ENCODE measurements around the gene TEKT1.
"Not testable (repeated sequence)": the region's sequence is repeated elsewhere in the genome, so short reads cannot be mapped to it uniquely, and the experiment has no call there.

TEKT1 gene

DNA sequence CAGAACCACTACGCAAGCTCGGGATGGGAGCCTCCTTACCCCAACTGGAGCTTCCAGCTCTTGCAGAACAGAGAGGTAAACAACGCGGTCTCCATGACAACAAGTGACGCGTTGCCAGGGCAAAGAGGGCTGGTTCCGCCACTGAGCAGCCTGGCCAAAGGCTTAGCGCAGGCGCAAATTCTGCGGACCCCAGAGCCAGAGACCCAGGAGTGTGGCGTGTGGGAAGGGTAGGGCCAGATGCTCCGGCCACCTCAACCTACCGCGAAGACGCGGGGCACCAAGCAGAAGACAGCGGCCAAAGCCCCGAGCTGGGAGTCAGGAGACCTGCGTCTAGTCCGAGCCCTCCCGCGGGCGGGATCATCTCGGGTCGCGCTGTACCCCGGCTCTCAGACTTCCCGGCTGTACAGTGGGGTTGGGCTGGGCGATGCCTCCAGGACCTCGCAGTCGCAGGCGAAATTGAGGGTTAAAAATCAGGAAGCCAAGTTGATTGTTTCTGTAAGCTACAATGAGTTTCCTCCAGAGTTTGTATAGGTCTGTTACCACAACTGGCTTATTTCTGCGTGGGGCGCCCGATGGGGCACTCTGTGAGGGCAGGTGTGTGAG, at the start of gene TEKT1:
Gene TEKT1 (minus strand): TSS at position 69 of the 603 bp plus-strand sequence. CDS start 1,353 bp downstream, outside the sequence.
- ATAC-seq (peak; percentile 86), DNase-seq (peak; percentile 58)

DNA sequence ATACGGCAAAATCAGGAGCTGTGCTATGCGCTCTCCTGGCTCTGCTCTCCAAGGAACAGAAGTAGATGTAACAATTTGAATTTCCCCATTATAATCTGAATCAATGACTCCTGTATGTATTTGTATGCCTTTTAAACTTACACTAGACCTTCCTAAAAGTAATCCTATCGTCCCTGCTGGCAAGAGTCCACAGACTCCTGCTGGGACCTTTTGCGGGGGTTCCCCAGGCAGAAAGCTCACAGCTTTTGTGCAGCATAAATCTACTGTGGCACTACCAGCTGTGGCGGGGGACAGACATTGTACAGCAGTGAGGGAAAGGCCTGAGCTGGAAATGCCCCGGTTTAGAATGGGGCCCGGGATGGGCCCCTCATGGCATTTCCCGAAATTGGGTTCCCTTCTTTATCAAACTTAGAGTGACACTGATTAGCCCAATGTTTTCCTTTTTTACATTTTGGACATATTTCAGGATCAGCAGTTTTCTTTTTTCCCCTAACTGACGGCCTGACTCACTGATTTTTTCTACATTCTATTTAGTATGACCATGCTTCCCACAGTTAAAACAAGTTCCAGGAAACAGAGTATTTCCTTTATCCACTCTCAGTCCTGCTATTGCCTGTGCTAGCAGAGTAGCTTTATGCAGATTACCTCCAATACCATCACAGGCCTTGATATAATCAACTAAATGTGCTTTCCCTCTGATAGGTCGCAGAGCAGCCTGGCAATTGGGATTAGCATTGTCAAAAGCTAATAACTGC, 47.9 kb upstream of the TEKT1 start:
- DNase-seq, ATAC-seq: not testable (repeated sequence)

DNA sequence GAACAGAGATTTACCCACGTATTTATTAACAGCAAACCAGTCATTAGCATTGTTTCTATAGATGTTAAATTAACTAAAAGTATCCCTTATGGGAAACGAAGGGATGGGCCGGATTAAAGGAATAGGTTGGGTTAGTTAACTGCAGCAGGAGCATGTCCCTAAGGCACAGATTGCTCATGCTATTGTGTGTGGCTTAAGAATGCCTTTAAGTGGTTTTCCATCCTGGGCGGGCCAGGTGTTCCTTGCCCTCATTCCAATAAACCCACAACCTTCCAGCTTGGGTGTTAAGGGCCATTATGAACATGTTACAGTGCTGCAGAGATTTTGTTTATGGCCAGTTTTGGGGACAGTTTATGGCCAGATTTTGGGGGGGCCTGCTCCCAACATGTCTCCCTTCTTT, 43.7 kb upstream of the TEKT1 start:
- ATAC-seq, DNase-seq: not testable (repeated sequence)

DNA sequence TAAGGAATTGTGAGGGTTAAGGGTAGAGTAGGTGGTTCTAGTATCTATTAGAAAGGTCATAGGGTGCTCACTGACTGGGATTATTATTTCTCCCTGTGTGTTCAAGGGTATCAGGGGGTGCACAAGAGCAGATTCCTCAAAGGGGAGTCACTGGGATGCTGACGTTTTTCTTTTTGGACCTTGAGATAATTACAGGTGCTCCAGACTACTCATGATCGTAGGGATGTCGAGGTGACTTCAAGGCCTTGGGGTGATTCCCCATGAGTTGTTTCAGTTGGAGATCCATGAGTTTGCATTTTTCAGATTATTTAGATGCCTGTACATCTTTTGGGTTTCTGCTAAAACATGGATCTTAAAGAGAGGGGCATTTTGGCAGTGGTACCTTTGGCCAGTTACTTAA, 41.4 kb upstream of the TEKT1 start:
- DNase-seq (no peak), ATAC-seq (no peak)

DNA sequence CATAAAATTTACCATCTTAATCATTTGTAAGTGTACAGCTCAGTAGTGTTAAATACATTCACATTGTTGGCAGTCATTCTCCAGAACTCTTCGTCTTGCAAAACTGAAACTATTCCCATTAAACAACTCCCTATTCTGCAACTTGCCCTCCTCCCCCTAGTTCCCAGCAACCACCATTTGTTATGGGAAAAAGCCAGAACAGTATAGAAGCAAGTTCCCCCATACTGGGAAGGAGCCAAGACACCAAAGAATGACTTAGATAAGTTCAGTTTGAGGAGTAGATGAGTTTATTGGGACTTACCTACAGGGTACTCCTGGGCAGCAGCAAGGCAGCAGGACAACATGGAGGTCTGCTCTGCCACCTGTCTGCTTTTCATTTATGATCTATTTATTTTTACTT, 39.3 kb upstream of the TEKT1 start:
- DNase-seq (no peak), ATAC-seq (no peak)

DNA sequence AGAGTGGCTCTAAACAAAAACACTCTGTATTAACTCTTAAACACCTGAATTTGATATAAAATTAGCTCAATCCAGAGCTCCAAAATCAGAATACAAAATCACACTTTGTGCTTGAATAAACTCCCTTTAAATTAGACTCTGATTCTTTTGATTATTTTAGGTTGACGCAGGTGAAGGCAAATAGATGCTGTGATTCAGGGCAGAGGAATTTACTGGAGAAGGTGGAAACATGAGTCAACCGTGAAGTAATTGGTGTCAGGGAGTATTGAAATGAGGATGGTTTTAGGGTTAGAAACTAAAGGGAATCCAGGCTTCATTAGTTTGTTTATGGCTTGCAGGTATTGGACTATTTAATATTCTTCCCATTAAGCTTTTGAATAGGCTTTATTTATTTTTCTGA, 37.1 kb upstream of the TEKT1 start:
- no peak for ATAC-seq
- no peak for DNase-seq

DNA sequence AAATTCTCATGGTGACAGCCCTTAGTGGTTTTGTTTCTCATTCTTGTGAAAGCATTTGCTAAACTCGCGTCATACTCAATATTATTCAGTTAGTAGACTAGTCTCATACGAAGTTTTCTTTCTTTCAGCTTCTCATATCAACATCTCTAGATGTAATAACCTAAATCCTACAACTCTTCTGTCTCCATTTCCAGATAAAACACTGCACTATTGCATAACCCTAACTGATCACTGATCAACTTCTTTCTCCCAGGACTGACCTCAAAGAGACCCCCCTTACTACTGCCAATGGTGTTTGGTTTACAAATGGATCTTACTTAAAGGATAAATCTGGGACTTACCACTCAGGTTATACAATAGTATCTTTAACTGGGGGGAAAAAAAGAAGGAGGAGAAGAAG, 36.3 kb upstream of the TEKT1 start:
- ATAC-seq, result no peak
- DNase-seq, result no peak

DNA sequence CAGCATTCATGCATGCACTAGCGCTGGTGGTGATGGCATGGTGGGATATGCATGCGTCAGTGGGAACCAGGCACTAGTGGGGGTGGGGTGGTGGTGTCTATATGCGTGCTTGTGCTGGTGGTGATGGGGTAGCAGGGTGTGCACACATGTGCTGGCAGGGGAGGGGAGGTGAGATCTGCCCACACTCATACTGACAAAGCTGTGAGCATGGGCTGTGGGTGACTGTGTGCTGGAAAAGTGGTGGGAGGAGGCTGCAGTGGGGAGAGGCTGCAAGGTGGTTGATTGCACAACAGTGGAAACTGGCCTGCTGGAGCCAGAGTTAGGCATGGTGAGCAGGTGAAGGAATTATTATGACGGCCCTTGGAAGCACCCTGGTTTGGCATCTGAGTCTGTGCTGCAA, 31.3 kb upstream of the TEKT1 start:
- ATAC-seq, result peak; percentile 76
- DNase-seq, result peak; percentile 25

DNA sequence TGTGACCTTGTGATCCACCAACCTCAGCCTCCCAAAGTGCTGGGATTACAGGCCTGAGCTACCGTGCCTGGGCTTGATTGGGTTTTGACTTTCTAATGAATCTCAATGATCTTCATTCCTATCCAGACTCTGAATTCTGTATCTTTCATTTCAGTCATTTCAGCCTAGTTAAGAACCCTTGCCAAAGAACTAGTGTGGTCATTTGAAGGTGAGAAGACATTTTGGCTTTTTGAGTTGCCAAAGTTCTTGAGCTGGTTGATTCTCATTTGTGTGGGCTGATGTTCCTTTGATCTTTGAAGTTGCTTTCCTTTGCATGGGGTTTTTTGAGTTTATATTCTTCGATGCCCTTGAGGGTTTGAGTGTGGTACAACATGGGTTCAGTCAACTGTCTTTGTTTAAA, 30.6 kb upstream of the TEKT1 start:
- DNase-seq (no peak), ATAC-seq (peak; percentile 23)

DNA sequence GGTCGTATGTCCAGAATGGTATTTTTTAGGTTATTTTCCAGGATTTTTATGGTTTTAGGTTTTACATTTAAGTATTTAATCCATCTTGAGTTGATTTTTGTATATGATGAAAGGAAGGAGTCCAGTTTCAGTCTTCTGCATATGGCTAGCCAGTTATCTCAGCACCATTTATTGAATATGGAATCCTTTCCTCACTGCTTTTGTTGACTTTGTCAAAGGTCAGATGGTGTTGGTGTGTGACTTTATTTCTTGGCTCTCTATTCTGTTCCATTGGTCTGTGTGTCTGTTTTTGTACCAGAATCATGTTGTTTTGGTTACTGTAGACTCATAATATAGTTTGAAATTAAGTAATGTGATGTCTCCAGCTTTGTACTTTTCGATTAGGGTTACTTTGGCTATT, 26.4 kb upstream of the TEKT1 start:
- ATAC-seq, result no peak
- no peak for DNase-seq

DNA sequence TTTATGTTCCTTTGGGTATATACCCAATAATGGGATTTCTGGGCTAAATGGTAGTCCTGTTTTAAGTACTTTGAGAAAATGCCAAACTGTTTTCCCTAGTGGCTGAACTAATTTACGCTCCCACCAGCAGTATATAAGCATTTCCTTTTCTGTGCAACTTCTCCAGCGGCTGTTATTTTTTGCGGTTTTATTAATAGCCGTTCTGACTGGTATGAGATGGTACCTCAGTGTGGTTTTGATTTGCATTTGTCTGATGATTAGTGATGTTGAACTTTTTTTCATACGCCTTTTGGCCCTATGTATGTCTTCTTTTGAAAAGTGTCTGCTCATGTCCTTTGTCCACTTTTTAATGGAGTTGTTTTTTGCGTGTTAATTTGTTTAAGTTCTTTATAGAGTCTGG, 25.8 kb upstream of the TEKT1 start:
- no peak for ATAC-seq
- DNase-seq, result no peak

DNA sequence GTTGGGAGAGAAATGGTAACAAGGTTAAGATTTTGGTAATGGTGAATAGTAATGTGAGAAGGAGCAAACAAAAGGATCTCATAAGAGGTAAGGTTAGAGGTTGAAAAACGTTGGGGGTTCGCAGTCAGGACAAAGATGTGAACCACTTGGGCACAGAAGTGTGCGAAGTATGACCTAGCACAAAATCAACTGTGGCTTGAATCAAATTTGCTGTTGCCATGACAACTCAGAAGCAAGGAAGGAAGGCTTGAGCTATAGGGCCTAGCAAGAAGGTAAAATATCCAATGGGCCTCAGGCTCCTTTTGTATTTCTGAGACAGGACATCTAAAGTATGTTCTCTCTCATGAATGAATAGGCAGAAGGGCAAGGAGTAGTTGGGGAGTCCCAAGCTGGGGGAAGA, 24.5 kb upstream of the TEKT1 start:
- ATAC-seq (no peak), DNase-seq (no peak)

DNA sequence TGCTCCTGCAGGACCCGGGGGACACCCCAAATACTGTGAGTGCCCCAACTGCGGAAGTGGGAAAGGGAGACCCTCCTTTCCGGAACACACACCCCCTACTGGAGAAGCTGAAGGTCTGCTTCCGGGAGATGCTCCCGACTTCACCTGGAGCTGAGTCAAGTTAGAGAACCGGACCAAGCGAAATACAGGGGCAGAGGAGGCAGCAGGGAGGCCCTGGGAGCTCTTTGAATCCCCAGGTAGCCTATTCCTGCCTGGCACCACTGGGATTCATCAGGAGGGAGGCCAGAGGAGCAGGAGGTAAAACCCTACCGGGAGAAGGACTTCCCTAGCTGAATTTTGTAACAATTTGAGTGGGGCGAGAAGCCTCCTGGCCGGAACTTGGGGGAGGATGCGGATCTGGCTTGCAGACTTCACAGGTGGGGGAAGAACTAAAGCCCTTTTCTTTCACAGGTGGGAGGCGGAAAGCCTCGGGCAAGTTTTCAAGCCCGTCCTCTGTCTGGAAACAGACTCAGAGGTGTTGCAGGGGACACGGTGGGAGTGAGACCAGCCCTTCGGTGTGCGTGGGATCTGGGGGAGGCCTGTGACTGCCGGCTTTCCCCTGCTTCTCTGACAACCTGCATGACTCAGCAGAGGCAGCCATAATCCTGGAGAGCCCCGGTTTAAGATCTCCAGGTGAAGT, 22.4 kb upstream of the TEKT1 start:
- no peak for ATAC-seq

DNA sequence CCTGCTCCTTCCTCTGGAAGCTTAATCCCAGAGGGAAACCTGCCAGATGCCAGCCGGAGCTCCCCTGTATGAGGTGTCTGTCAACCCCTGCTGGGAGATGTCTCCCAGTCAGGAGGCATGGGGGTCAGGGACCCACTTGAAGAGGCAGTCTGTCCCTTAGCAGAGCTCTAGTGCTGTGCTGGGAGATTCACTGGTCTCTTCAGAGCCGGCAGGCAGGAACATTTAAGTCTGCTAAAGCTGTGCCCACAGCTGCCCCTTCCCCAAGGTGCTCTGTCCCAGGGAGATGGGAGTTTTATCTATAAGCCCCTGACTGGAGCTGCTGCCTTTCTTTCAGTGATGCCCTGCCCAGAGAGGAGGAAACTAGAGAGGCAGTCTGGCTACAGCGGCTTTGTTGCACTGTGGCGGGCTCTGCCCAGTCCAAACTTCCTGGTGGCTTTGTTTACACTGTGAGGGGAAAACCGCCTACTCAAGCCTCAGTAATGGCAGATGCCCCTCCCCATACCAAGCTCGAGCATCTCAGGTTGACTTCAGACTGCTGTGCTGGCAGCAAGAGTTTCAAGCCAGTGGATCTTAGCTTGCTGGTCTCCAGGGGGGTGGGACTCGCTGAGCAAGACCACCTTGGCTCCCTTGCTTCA, 17.1 kb upstream of the TEKT1 start:
- not testable (repeated sequence) for ATAC-seq

More for the DNA sequence above, 22.4 kb upstream of the TEKT1 start:
- peak; percentile 29 for DNase-seq

DNA sequence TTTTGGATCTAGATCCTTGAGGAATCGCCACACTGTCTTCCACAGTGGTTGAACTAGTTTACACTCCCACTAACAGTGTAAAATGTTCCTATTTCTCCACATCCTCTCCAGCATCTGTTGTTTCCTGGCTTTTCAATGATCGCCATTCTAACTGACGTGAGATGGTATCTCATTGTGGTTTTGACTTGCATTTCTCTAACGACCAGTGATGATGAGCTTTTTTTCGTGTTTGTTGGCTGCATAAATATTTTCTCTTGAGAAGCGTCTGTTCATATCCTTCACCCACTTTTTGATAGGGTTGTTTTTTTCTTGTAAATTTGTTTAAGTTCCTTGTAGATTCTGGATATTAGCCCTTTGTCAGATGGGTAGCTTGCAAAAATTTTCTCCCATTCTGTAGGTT, 14.6 kb upstream of the TEKT1 start:
- DNase-seq, ATAC-seq: not testable (repeated sequence)

More for the DNA sequence above, 17.1 kb upstream of the TEKT1 start:
- DNase-seq, result not testable (repeated sequence)

DNA sequence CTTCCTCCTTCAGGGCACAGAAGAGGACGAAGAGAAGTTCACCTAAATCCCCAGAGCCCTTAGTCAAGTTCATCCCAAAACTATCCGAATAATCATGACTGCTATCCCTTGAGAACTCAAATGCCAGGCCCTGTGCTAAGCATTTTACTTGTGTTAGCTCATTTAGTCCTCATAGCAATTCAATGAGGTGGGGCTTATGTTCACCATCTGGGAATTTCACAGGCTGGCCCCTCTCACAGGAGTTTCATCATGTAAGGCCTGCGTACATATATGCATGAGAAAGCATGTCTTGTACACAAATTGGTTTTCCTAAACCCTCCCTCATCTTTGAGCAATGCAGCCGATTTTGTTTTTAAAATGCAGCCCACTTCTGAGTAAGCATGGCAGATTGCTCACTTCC, 12.9 kb upstream of the TEKT1 start:
- DNase-seq, result not testable (repeated sequence)

DNA sequence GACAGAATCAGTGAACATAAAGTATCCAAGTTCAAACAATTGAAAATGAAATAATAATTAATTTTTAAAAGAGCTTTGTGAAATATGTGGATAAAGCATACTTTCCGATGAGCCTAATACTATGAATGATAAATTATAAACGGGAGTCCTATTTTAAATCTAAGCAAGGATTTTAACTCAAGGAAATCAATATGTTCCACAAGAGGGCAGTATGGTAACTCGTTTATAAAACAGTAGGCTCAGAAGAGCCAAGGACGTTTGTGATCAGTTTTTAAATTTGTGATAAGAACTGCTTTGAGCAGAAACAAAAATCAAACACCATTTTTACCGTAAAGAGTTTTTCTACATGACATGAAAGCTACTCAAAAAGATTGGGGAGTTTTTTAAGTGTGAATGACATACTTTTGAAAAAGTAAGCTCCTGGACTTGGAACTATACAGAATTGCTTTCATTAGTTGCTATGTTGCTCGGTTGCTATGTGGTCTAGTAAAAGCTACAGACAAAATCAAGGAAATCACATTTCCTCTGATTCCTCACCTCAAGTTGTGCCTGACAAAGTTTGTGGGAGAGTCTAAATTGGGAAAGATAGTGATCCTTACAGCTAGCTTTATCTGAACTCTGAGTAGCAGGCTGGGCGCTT, 11.8 kb upstream of the TEKT1 start:
- no peak for ATAC-seq

More for the DNA sequence above, 12.9 kb upstream of the TEKT1 start:
- not testable (repeated sequence) for ATAC-seq

DNA sequence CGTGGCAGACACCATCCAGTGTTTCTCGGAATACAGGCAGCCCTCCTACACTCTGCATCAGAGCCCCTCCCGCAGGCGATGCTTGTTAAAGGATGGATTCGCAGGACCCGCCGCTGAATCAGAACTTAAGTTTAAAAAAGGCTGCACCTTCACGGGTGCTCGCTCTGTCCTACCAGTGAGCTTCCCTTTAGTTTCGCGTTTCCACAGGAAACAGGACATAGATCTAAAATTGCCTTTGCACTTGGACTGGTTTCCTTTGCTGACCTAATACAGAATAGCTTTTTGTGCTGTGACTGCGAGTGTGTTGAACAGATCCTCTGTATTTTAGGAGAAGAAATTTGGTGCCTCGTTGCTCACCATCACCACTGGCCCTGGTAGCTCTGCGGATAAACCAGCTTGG, 10.2 kb upstream of the TEKT1 start:
- ATAC-seq, DNase-seq: not testable (repeated sequence)

More for the DNA sequence above, 11.8 kb upstream of the TEKT1 start:
- DNase-seq, result no peak

DNA sequence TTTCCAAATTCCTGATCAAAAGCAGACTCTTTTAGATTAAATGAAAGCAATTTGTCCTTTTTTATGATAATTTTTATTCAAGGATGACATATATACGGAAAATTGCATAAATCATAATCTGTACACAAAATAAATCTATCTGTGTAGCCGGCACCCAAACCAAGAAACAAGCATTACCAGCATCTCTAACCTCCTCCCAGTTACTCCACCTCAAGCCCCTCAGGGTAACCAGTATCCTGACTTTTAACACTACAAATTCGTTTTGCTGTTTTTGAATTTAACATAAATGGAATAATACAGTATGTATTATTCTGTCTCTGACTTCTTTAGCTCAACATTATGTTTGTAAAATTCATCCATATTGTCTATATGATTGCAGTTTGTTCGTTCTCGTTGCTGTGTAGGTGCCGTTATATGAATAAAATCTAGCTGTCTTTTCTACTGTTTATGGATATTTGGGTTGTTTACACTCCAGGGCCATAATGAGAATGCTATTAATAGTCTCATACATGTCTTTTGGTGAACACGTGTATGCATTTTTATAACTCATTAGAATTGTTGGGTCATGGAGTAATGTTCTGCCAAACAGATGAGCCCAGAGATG, 1.0 kb downstream of the TEKT1 start:
- no peak for ATAC-seq

DNA sequence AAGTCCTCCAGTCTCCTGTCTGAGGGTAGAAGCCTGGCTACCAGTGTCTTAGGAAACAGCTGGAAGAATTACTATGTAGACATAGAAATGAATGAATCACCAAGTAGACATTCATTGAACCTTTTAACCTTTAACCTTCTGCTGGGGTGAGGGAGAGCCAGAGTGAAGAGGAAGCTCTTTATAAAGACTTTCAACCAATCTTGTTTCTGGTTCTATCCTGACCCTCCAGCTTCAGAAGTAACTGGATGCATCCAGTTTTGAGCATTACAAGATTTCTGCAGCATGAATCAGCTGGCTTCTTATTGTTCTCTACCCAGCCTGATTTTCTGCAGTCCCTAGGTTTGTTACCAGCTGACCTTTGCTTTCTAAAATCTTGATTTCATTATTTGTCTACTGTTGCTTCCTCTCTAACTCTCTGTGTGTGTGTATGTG, 8.5 kb downstream of the TEKT1 start:
- DNase-seq (no peak), ATAC-seq (no peak)

More for the DNA sequence above, 1.0 kb downstream of the TEKT1 start:
- DNase-seq, result no peak

DNA sequence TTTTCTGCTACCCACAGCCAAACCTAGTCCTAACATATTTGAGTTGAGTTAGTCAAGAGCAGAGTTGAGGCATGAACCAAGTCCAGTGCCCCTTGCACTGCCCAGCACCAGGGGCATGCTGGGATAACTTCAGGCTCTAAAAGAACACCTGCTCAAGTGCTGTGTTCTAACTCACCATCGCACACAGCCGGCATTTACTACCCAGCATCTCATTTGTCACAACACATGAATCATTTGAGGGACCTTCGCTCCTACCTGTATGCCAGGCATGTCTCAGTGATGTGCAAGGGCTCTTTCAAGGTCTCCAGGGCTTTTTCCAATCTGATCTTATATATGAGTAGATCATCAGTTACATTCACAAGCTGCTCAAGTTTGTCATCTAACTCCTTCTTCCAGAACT, 12.6 kb downstream of the TEKT1 start:
- ATAC-seq, result no peak
- DNase-seq, result no peak

DNA sequence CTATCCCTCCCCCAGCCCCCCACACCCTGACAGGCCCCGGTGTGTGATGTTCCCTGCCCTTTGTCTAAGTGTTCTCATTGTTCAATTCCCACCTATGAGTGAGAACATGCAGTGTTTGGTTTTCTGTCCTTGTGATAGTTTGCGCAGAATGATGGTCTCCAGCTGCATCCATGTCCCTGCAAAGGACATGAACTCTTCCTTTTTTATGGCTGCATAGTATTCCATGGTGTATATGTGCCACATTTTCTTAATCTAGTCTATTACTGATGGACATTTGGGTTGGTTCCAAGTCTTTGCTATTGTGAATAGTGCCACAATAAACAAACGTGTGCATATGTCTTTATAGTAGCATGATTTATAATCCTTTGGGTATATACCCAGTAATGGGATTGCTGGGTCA, 15.2 kb downstream of the TEKT1 start:
- ATAC-seq, DNase-seq: not testable (repeated sequence)

All from stimulated activated naive CD8-positive, alpha-beta T cell treated with anti-CD3 and anti-CD28 coated beads, Interleukin-15, Interleukin-2, amounts not matched to agents 100 U/mL and 50 U/mL, for 24 hours (primary cell).